ENCODE data around the gene RNF150. TPM values are rescaled to one million over a fixed set of nuclear protein-coding genes. Genes with fewer than 3 reads are reported as not detected.

Gene RNF150
- total RNA-seq, 1 donor from 2014 or later: not detected

GRCh38 chr4:141066690-141067089, 66.6 kb downstream of the RNF150 start:
- H3K9me3 Mint-ChIP-seq: no peaks in the 10 kb centered on the region
- H3K4me3 Mint-ChIP-seq: no peak overlapping the region
- ChIA-PET CTCF (no interaction called here), POLR2A (no interaction called here)
- no peak overlapping the region for H3K27ac Mint-ChIP-seq
- DNase-seq (no peak), ATAC-seq (ENCODE audit: low read depth) (no peak)
- intact Hi-C loops (cut with micrococcal nuclease): no loop called here
- no peaks in the 10 kb centered on the region for H3K4me1 Mint-ChIP-seq
- H3K36me3 Mint-ChIP-seq (ENCODE audit: low read depth): no peaks in the 10 kb centered on the region
- H3K27me3 Mint-ChIP-seq: no peaks in the 10 kb centered on the region
- TF ChIP-seq, protein P1, sequence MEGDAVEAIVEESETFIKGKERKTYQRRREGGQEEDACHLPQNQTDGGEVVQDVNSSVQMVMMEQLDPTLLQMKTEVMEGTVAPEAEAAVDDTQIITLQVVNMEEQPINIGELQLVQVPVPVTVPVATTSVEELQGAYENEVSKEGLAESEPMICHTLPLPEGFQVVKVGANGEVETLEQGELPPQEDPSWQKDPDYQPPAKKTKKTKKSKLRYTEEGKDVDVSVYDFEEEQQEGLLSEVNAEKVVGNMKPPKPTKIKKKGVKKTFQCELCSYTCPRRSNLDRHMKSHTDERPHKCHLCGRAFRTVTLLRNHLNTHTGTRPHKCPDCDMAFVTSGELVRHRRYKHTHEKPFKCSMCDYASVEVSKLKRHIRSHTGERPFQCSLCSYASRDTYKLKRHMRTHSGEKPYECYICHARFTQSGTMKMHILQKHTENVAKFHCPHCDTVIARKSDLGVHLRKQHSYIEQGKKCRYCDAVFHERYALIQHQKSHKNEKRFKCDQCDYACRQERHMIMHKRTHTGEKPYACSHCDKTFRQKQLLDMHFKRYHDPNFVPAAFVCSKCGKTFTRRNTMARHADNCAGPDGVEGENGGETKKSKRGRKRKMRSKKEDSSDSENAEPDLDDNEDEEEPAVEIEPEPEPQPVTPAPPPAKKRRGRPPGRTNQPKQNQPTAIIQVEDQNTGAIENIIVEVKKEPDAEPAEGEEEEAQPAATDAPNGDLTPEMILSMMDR (IDR thresholded peaks at IDR 0.05): no peak

DNA sequence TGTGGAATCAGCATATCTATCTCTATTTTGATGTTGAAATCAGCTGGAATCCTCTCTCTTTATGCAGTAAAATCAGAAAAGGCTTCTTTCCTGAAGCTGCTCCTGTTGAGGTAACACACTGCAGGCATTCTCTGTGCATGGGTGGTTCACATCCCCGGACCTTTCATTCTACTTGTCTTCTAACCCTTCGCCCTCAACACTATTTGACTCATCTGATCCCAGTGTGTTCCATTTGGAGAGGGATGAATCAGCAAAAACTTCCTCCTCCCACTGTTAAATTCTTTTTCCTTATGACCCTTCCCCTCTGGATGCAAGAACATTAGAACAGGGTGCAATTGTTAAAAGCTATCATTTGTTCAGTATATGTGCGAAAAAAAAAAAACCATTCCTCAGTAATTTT, 67.4 kb downstream of the RNF150 start:
- Mint-ChIP-seq H3K4me3 (no peak overlapping the region), H3K4me1 (no peaks in the 10 kb centered on the region), H3K27ac (no peak overlapping the region), H3K36me3 (ENCODE audit: low read depth) (no peaks in the 10 kb centered on the region), H3K9me3 (no peaks in the 10 kb centered on the region), H3K27me3 (no peaks in the 10 kb centered on the region)
- TF ChIP-seq, protein P1 (IDR thresholded peaks at IDR 0.05): no peak
- ChIA-PET CTCF (no interaction called here), POLR2A (no interaction called here)
- ATAC-seq (ENCODE audit: low read depth): no peak
- intact Hi-C loops (cut with micrococcal nuclease): no loop called here
- no peak for DNase-seq

DNA sequence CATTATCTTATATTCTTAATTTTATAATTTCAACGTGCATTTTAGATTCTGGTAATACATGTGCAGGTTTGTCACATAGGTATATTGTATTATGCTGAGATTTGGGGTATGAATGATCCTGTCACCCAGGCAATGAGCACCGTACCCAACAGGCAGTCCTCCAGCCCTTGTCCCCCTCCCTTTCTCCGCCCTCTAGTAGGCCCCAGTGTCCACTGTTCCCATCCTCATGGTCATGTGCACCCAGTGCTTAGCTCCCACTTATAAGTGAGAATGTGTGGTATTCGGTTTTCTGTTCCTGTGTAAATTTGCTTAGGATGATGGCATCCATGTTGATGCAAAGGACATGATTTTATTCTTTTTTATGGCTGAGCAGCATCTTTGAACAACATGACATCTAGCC, 70.6 kb downstream of the RNF150 start:
- POLR2A ChIA-PET: no interaction called here
- ATAC-seq (ENCODE audit: low read depth) (no peak), DNase-seq (no peak)
- TF ChIP-seq, protein P1 (IDR thresholded peaks at IDR 0.05): no peak
- H3K4me3 Mint-ChIP-seq: no peak overlapping the region
- H3K9me3 Mint-ChIP-seq: no peaks in the 10 kb centered on the region
- H3K36me3 Mint-ChIP-seq (ENCODE audit: low read depth): no peaks in the 10 kb centered on the region
- no peaks in the 10 kb centered on the region for H3K27me3 Mint-ChIP-seq
- intact Hi-C loops (cut with micrococcal nuclease): no loop called here
- H3K4me1 Mint-ChIP-seq: no peaks in the 10 kb centered on the region
- H3K27ac Mint-ChIP-seq: no peak overlapping the region
- CTCF ChIA-PET: no interaction called here

DNA sequence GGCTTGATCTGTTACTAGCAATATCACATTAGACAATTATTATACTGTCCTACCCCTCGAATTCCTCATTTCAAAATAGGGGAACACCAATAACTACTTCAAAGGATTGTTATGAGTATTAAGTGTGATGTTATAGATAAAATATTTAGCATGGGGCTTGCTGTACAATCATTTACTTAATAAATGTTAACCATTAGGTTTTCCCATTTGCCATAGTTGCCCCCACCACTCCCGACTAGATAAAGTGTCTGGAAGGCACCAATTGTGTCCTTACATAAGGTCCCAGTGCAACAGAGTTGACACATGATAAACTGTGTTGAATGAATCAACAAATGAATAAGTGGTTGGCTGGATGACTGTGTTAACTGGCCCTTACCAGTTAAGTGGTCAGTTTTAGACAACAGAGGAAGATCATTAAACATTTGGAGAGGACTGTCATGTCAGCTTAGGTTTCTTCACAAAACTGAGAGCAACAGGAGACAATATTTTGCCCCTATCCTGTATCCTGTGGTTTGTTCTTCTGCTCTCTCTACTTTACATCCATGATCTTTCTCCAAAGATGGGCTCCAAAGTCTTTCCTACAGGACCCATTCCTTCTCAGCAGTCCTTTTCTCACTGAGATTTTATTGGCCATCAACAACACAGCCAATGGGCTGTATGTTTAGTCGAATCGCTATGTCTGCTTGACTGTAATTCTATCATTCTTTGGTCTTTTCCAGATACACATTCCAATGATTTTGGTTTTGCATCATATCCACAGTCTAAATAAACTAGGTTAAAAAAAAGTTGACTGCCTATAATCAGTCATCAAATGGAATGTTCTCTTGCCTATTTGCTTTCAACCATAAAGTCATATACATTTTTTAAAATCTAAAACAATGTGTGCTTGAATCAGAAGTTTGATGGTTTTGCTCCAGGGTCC, 74.4 kb downstream of the RNF150 start:
- H3K36me3 Mint-ChIP-seq (ENCODE audit: low read depth): no peaks in the 10 kb centered on the region

GRCh38 chr4:141057582-141057981, 75.7 kb downstream of the RNF150 start:
- TF ChIP-seq, protein P1 (IDR thresholded peaks at IDR 0.05): no peak
- Mint-ChIP-seq H3K36me3 (ENCODE audit: low read depth) (no peaks in the 10 kb centered on the region), H3K9me3 (no peaks in the 10 kb centered on the region), H3K4me3 (no peak overlapping the region), H3K27me3 (no peaks in the 10 kb centered on the region), H3K27ac (no peak overlapping the region), H3K4me1 (no peaks in the 10 kb centered on the region)
- intact Hi-C loops (cut with micrococcal nuclease): no loop called here
- CTCF ChIA-PET: no interaction called here
- POLR2A ChIA-PET: no interaction called here
- ATAC-seq (ENCODE audit: low read depth): no peak
- DNase-seq: no peak

More for the DNA sequence above, 74.4 kb downstream of the RNF150 start:
- ChIA-PET CTCF (no interaction called here), POLR2A (no interaction called here)
- no peak for ATAC-seq (ENCODE audit: low read depth)
- no peak overlapping the region for H3K4me3 Mint-ChIP-seq
- H3K27me3 Mint-ChIP-seq: no peaks in the 10 kb centered on the region
- intact Hi-C loops (cut with micrococcal nuclease): no loop called here
- H3K4me1 Mint-ChIP-seq: no peaks in the 10 kb centered on the region
- no peak overlapping the region for H3K27ac Mint-ChIP-seq
- DNase-seq: no peak
- H3K9me3 Mint-ChIP-seq: no peaks in the 10 kb centered on the region
- TF ChIP-seq, protein P1 (IDR thresholded peaks at IDR 0.05): no peak

Data from activated B cell treated with CpG ODN at 0.5 μM for 24 hours (primary cell).